HEK293 (cell line): ENCODE data around the gene NAMPT.

Experiments used
- TRIM28 ChIP-seq: IDR thresholded peaks from 2 replicates; pipeline ENCODE4 v1.6.1; 2011; ENCODE audit warnings: low read length, control low read depth, borderline replicate concordance
- ZBTB1 ChIP-seq: fragments of 450-650 bp; formaldehyde crosslinking; IDR thresholded peaks from 2 replicates; pipeline ENCODE4 v1.5.1; 2016; ENCODE audit warnings: missing biosample characterization, missing genetic modification characterization
- ZNF138 ChIP-seq: fragments of 450-650 bp; formaldehyde crosslinking; IDR thresholded peaks from 2 replicates; pipeline ENCODE4 v1.5.1; 2016; ENCODE audit warnings: missing biosample characterization, missing genetic modification characterization, borderline replicate concordance
- ZNF324 ChIP-seq: fragments of 450-650 bp; formaldehyde crosslinking; IDR thresholded peaks from 2 replicates; pipeline ENCODE4 v1.5.1; 2016; ENCODE audit warnings: missing biosample characterization, missing genetic modification characterization
- ZNF404 ChIP-seq: fragments of 450-650 bp; formaldehyde crosslinking; IDR thresholded peaks from 2 replicates; pipeline ENCODE4 v1.5.1; 2017; ENCODE audit warnings: missing biosample characterization, missing genetic modification characterization
- ZNF747 ChIP-seq: fragments of 450-650 bp; formaldehyde crosslinking; IDR thresholded peaks from 2 replicates; pipeline ENCODE4 v1.5.1; 2016; ENCODE audit warnings: missing biosample characterization, missing genetic modification characterization
- TF ChIP-seq, protein P1 (sequence below): fragments of 450-650 bp; formaldehyde crosslinking; IDR thresholded peaks from 2 replicates; pipeline ENCODE4 v1.5.1; 2016; ENCODE audit warnings: missing biosample characterization, missing genetic modification characterization
- TF ChIP-seq, protein P2 (sequence below): fragments of 450-650 bp; formaldehyde crosslinking; conservative IDR thresholded peaks from 2 replicates; pipeline ENCODE4 v1.5.1; 2016; ENCODE audit warnings: low read depth, missing biosample characterization, missing genetic modification characterization

DNA sequence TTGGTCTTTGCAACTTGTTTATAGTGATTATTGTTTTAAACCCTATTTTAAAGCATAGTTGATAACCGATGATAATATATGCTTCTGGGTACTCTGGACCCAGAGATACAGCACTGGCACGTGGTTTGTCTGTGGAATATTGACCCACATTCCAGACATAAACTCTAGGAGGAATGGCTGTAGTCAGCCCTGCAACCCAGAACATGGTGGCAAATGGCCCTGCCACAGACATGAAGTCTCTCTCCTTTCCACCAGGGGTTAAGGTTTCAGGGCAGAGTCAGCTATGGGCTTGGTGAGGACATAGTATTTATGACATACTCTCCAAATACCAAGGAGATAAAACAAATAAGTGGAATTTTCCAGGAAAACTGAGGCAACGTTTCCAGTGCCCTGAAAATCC lies 83.6 kb downstream of the NAMPT start:
- TF ChIP-seq ZNF324 (tag by site-specific recombination) (no peak), ZNF747 (tag by site-specific recombination) (no peak), ZNF404 (tag by site-specific recombination) (no peak), ZNF138 (tag by site-specific recombination) (no peak), ZBTB1 (no peak), TRIM28 (no peak)
- TF ChIP-seq, protein P1, sequence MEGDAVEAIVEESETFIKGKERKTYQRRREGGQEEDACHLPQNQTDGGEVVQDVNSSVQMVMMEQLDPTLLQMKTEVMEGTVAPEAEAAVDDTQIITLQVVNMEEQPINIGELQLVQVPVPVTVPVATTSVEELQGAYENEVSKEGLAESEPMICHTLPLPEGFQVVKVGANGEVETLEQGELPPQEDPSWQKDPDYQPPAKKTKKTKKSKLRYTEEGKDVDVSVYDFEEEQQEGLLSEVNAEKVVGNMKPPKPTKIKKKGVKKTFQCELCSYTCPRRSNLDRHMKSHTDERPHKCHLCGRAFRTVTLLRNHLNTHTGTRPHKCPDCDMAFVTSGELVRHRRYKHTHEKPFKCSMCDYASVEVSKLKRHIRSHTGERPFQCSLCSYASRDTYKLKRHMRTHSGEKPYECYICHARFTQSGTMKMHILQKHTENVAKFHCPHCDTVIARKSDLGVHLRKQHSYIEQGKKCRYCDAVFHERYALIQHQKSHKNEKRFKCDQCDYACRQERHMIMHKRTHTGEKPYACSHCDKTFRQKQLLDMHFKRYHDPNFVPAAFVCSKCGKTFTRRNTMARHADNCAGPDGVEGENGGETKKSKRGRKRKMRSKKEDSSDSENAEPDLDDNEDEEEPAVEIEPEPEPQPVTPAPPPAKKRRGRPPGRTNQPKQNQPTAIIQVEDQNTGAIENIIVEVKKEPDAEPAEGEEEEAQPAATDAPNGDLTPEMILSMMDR (tag by site-specific recombination) = no peak
- TF ChIP-seq, protein P2, sequence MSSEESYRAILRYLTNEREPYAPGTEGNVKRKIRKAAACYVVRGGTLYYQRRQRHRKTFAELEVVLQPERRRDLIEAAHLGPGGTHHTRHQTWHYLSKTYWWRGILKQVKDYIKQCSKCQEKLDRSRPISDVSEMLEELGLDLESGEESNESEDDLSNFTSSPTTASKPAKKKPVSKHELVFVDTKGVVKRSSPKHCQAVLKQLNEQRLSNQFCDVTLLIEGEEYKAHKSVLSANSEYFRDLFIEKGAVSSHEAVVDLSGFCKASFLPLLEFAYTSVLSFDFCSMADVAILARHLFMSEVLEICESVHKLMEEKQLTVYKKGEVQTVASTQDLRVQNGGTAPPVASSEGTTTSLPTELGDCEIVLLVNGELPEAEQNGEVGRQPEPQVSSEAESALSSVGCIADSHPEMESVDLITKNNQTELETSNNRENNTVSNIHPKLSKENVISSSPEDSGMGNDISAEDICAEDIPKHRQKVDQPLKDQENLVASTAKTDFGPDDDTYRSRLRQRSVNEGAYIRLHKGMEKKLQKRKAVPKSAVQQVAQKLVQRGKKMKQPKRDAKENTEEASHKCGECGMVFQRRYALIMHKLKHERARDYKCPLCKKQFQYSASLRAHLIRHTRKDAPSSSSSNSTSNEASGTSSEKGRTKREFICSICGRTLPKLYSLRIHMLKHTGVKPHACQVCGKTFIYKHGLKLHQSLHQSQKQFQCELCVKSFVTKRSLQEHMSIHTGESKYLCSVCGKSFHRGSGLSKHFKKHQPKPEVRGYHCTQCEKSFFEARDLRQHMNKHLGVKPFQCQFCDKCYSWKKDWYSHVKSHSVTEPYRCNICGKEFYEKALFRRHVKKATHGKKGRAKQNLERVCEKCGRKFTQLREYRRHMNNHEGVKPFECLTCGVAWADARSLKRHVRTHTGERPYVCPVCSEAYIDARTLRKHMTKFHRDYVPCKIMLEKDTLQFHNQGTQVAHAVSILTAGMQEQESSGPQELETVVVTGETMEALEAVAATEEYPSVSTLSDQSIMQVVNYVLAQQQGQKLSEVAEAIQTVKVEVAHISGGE (tag by site-specific recombination) = no peak
